Left lung (tissue), 10 donors: ENCODE results near the gene SSR2. TPM values are rescaled to one million over a fixed set of nuclear protein-coding genes. Genes with fewer than 3 reads are reported as not detected.

Source experiments
- ATAC-seq: fragments of 200-7000 bp; cut with Tn5 transposase; one replicate; pipeline ENCODE4 v1.9.1; 2020; ENCODE audit warnings: moderate library complexity
- DNase-seq, 4 donors: peaks; one replicate each; pipeline ENCODE4 v3.0.0-alpha.2; 2013 to 2020
- H3K27ac ChIP-seq, 2 donors: fragments of 200-600 bp; sonication (generic) in 1 of 2; one replicate each; pipeline versions ENCODE4 v1.5.0 to v1.8.0; 2020 to 2021
- H3K27me3 ChIP-seq, 2 donors: fragments of 200-600 bp; sonication (generic) in 1 of 2; one replicate each; pipeline versions ENCODE4 v1.5.0 to v1.8.0; 2020 to 2021
- H3K36me3 ChIP-seq, 2 donors: fragments of 200-600 bp; sonication (generic) in 1 of 2; one replicate each; pipeline versions ENCODE4 v1.5.0 to v1.8.0; 2020 to 2021
- H3K4me1 ChIP-seq, 2 donors: fragments of 200-600 bp; one replicate each; pipeline ENCODE4 v1.8.0; 2021
- H3K4me3 ChIP-seq, 2 donors: fragments of 200-600 bp; sonication (generic) in 1 of 2; one replicate each; pipeline versions ENCODE4 v1.5.0 to v1.8.0; 2020 to 2021; ENCODE audit warnings: mild to moderate bottlenecking in 1 of 2
- H3K9me3 ChIP-seq, 2 donors: fragments of 200-600 bp; sonication (generic) in 1 of 2; one replicate each; pipeline versions ENCODE4 v1.5.0 to v1.8.0; 2020 to 2021
- CTCF ChIP-seq, 2 donors: fragments of 200-600 bp; sonication (generic) in 1 of 2; IDR thresholded peaks; one replicate each; pipeline versions ENCODE4 v1.5.0 to v1.8.0; 2021; ENCODE audit warnings: antibody characterized with exemption in 2 of 2
- intact Hi-C, 2 donors: fragments of 100-400 bp; cut with DNase I; formaldehyde crosslinking; loops; one replicate each; pipeline versions ENCODE4 v1.11.2 to v1.14.2; 2022
- polyA plus RNA-seq, 6 donors: library from polyadenylated mRNA; unstranded; fragments of 120-200 nt; gene quantifications; one replicate each; pipeline ENCODE4 v1.2.1, GENCODE V29; 2013; ENCODE audit not compliant: insufficient read length in 6 of 6
- total RNA-seq, 2 donors: library from RNA; stranded (reverse); fragmentation: NEBNext Ultra II Directional; extraction: Animal tissue kit (Norgen Biotek cat#: 25700); gene quantifications; one replicate each; pipeline ENCODE4 v1.2.1, GENCODE V29; 2021
- donor health status: DM: no; HTN: yes; CAD: no.
- donor health status: DM: no; HTN: no; CAD: no.

The SSR2 gene
- total and polyA plus RNA-seq, 8 donors, result 284 to 529 (median 505) TPM

GRCh38 chr1:156004843-156005584 is 15.7 kb downstream of the SSR2 start:
- Histone ChIP-seq H3K4me1 (peaks cover 0 to 7% of the 10 kb centered on the region in 2 donors), H3K9me3 (no peaks in the 10 kb centered on the region), H3K36me3 (peaks cover 5 to 37% of the 10 kb centered on the region in 2 donors), H3K27me3 (no peaks in the 10 kb centered on the region), H3K27ac (peak overlapping the region; percentile 3 to 8), H3K4me3 (no peak overlapping the region)
- DNase-seq (peak in 1 of 4 donors; percentile 63), ATAC-seq (peak; percentile 35)
- no peak for TF ChIP-seq CTCF (IDR thresholded peaks at IDR 0.05)
- intact Hi-C loops, result no loop called here

- intact Hi-C loops, result no loop called here
- peak overlapping the region; percentile 45 to 65 for H3K27ac ChIP-seq
- H3K9me3 ChIP-seq, result no peaks in the 10 kb centered on the region
- peaks cover 0 to 7% of the 10 kb centered on the region in 2 donors for H3K4me1 ChIP-seq
- peaks cover 2 to 26% of the 10 kb centered on the region in 2 donors for H3K36me3 ChIP-seq
- peak overlapping the region; percentile 22 to 24 for H3K4me3 ChIP-seq
- DNase-seq (no peak), ATAC-seq (no peak)
- no peak for TF ChIP-seq CTCF (IDR thresholded peaks at IDR 0.05)
- H3K27me3 ChIP-seq, result no peaks in the 10 kb centered on the region
These were observed 16.9 kb downstream of the SSR2 start for GRCh38 chr1:156003923-156004188.

- no peak for DNase-seq
- intact Hi-C loops, result no loop called here
- Histone ChIP-seq H3K27ac (peak overlapping the region; percentile 62 to 65), H3K27me3 (no peaks in the 10 kb centered on the region), H3K9me3 (no peaks in the 10 kb centered on the region), H3K4me1 (peaks cover 0 to 7% of the 10 kb centered on the region in 2 donors), H3K36me3 (peaks cover 0 to 11% of the 10 kb centered on the region in 2 donors), H3K4me3 (peak overlapping the region; percentile 24 to 32)
- ATAC-seq, result peak; percentile 76
- TF ChIP-seq CTCF (IDR thresholded peaks at IDR 0.05), result no peak
These were observed 18.4 kb downstream of the SSR2 start for GRCh38 chr1:156002188-156002911.

DNA sequence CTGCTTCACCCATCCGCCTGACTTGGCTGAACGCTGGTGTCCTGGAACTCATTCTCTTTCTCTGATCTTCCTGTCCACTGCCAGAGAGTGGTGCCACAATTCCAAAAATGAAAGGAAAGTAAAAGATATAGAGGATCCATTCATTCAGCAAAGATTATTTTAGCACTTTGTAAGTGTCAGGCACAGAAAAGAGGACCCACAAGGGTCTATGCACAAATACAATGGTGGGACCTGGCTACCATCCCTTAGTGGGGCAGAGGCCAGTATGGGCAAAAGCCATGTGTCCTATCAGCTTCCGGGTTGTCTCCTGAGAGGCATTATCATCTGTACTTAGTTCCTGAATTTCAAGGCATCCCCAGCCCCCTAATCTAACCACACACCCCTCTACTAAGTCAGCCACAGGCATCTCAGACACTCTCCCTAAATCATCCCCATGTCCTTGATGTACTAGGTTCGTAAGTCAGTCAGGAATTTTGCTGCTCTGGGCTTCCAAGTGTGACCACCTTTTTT is 19.0 kb downstream of the SSR2 start:
- H3K27me3 ChIP-seq, result no peaks in the 10 kb centered on the region
- no peak for DNase-seq
- peak overlapping the region; percentile 29 to 62 for H3K27ac ChIP-seq
- peaks cover 0 to 4% of the 10 kb centered on the region in 2 donors for H3K36me3 ChIP-seq
- peaks cover 0 to 7% of the 10 kb centered on the region in 2 donors for H3K4me1 ChIP-seq
- peak; percentile 11 for ATAC-seq
- intact Hi-C loops, result no loop called here
- TF ChIP-seq CTCF (IDR thresholded peaks at IDR 0.05), result no peak
- H3K4me3 ChIP-seq, result peak overlapping the region; percentile 24 to 32
- H3K9me3 ChIP-seq, result no peaks in the 10 kb centered on the region

GRCh38 chr1:156001021-156001661 is 19.6 kb downstream of the SSR2 start:
- H3K27me3 ChIP-seq, result no peaks in the 10 kb centered on the region
- H3K27ac ChIP-seq, result peak overlapping the region; percentile 29 to 62
- no peak for DNase-seq
- intact Hi-C loops, result no loop called here
- H3K36me3 ChIP-seq, result no peaks in the 10 kb centered on the region
- TF ChIP-seq CTCF (IDR thresholded peaks at IDR 0.05), result no peak
- peaks cover 0 to 7% of the 10 kb centered on the region in 2 donors for H3K4me1 ChIP-seq
- H3K4me3 ChIP-seq, result peak overlapping the region; percentile 24 to 32
- no peaks in the 10 kb centered on the region for H3K9me3 ChIP-seq
- peak; percentile 10 for ATAC-seq
